Measurements from ENCODE around the gene COL23A1.

COL23A1 gene

DNA sequence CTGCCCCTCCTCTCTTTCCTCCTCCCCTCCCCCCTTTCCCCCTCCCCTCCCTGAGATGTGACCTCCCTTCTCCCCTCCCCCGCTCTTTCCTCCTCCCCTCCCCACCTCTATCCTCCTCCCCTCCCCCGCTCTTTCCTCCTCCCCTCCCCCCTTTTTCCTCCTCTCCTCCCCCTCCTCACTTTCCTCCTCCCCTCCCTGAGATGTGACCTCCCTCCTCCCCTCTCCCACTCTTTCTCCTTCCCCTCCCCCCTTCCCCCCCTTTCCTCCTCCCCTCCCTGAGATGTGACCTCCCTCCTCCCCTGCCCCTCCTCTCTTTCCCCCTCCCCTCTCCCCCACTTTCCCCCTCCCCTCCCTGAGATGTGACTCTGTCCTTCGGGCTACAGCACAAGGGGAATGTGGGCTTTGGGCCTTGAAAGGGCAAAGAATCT lies 169.8 kb downstream of the COL23A1 start:
- DNase-seq (ENCODE audit: low read depth) = no peak
- TF ChIP-seq, protein P1, sequence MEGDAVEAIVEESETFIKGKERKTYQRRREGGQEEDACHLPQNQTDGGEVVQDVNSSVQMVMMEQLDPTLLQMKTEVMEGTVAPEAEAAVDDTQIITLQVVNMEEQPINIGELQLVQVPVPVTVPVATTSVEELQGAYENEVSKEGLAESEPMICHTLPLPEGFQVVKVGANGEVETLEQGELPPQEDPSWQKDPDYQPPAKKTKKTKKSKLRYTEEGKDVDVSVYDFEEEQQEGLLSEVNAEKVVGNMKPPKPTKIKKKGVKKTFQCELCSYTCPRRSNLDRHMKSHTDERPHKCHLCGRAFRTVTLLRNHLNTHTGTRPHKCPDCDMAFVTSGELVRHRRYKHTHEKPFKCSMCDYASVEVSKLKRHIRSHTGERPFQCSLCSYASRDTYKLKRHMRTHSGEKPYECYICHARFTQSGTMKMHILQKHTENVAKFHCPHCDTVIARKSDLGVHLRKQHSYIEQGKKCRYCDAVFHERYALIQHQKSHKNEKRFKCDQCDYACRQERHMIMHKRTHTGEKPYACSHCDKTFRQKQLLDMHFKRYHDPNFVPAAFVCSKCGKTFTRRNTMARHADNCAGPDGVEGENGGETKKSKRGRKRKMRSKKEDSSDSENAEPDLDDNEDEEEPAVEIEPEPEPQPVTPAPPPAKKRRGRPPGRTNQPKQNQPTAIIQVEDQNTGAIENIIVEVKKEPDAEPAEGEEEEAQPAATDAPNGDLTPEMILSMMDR (IDR thresholded peaks at IDR 0.05; ENCODE audit: insufficient read depth, low read depth, low read length, missing control alignments) = no peak
- H3K4me3 ChIP-seq (ENCODE audit: low read length) = no peak overlapping the region

DNA sequence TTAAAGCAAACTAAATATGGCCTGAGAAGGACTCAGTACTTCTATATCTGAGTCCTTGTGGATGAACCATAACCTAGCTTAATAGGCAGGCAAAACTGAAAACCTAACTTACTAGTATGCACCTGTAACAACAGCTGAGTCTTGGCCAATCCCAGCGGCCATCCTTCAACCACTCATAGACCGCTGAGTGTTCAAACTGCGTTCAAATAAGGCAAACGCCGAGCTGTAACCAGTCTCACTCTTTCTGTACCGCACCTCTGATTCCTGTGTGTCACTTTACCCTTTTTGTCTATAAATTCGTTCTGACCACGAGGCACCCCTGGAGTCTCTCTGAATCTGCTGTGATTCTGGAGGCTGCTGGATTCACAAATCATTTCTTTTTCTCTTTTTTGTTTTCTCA lies 170.5 kb downstream of the COL23A1 start:
- TF ChIP-seq, protein P1 (IDR thresholded peaks at IDR 0.05; ENCODE audit: insufficient read depth, low read depth, low read length, missing control alignments) = no peak
- no peak overlapping the region for H3K4me3 ChIP-seq (ENCODE audit: low read length)
- DNase-seq (ENCODE audit: low read depth) = no peak

DNA sequence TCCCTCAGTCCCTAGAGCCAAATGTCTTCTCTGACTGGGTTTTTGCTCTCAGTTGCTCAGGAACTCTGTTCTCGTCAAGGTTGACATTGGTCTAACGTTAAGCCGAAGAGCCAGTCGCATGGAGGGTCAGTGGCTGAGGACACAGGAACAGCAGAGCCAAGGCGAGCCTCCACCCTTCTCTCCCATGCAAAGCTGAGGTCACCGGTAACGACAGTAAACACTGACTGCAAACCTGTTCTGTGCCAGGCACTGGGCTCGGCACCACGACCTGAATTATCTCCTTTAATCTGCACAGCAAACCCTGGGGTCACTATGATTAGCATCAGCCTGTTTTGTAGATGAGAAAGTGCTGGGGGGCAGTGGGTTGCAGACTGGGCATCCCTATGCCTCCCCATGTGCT lies 171.0 kb downstream of the COL23A1 start:
- TF ChIP-seq, protein P1 (IDR thresholded peaks at IDR 0.05; ENCODE audit: insufficient read depth, low read depth, low read length, missing control alignments) = no peak
- H3K4me3 ChIP-seq (ENCODE audit: low read length) = no peak overlapping the region
- DNase-seq (ENCODE audit: low read depth) = no peak

DNA sequence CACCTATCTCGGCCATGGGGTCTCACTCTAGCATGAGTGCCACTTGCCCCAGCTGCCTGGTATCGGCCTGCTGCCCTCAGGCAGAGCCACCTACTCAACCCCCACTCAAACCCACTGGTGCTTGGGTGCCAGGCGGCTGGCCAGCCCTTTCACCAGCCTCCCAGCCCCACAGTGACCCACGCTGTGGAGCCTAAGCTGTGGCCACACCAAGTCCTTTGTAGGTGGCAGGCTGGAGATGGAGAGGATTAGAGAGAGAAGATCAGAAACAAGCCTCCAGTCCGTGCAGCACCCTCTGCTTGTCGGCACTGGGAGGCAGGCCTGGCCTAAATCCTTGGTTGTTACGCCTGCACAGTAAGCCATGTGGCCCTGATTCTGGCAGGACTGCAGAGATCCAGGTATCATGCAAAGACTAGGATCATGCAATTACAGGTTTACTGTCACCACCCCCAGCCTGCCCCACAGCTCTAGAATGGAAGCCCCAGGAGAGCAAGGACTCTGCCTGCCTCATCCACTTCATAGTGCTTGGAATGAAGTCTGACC lies 171.7 kb downstream of the COL23A1 start:
- no peak overlapping the region for H3K4me3 ChIP-seq (ENCODE audit: low read length)
- TF ChIP-seq, protein P1 (IDR thresholded peaks at IDR 0.05; ENCODE audit: insufficient read depth, low read depth, low read length, missing control alignments) = no peak
- DNase-seq (ENCODE audit: low read depth) = no peak

DNA sequence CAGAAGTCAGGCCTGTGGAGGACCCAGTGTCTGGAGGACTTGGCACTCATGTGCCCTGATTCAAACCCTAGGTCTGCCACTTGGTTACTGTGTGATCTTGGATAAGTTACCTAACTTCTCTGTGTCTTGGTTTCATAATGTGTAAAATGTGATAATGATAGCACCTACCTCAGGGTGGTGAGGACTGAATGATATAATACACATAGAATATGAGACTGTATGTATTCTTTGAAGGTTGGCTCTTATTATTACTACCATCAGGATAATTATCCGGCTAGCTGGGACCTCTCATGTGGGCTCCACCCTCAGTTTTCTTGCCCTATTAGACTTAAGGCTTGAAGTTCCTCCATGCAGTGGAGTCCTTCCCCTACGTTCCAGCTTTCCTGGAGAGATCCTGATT lies 172.2 kb downstream of the COL23A1 start:
- no peak overlapping the region for H3K4me3 ChIP-seq (ENCODE audit: low read length)
- DNase-seq (ENCODE audit: low read depth) = no peak
- TF ChIP-seq, protein P1 (IDR thresholded peaks at IDR 0.05; ENCODE audit: insufficient read depth, low read depth, low read length, missing control alignments) = no peak

DNA sequence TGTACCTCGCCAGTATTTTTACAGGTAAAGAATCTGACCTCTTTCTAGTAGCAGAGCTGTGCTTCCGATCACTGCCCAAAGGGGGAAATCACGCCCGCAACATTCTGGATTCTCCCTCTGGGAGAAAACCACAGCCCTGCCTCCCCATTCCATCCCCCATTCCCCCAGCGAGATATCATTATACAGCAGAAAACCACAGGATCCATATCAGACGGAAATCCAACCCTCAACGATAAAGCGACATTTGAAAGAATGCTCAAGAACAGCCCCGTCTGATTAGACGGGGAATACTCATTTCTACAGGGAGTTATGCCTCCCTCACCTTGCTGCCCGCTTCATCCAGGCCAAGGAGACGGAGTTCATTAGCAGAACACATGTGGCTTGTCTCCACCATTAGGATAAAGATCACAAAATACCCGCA lies 172.8 kb downstream of the COL23A1 start:
- TF ChIP-seq, protein P1 (IDR thresholded peaks at IDR 0.05; ENCODE audit: insufficient read depth, low read depth, low read length, missing control alignments) = no peak
- no peak overlapping the region for H3K4me3 ChIP-seq (ENCODE audit: low read length)

DNA sequence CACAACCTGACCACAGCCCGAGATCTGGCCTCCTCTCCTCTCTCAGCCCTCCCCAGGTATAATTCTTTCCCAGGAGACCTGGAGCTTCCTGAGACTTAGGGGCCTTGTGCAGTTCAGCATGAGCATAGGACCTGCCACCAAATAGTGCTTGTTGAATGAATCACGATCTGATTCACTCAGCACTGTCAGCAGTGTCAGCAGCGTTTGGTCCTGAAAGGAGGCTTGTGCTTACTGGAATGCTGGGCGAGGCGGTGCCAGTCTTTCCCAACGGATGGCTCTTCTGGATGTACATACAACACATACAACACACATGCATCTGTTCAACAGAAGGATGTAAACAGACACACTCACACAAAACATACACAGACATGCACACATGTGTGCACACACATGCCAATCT lies 173.3 kb downstream of the COL23A1 start:
- no peak overlapping the region for H3K4me3 ChIP-seq (ENCODE audit: low read length)
- TF ChIP-seq, protein P1 (IDR thresholded peaks at IDR 0.05; ENCODE audit: insufficient read depth, low read depth, low read length, missing control alignments) = no peak

More for the DNA sequence above, 172.8 kb downstream of the COL23A1 start:
- no peak for DNase-seq (ENCODE audit: low read depth)

More for the DNA sequence above, 173.3 kb downstream of the COL23A1 start:
- peak; percentile 36 for DNase-seq (ENCODE audit: low read depth)

All from epithelial cell of esophagus (primary cell).